ENCODE measurements around the gene GTF3A. TPM values are rescaled to one million over a fixed set of nuclear protein-coding genes. Genes with fewer than 3 reads are reported as not detected.

Gene GTF3A
- 91.2 and 129 TPM in 2 replicates for total RNA-seq

DNA sequence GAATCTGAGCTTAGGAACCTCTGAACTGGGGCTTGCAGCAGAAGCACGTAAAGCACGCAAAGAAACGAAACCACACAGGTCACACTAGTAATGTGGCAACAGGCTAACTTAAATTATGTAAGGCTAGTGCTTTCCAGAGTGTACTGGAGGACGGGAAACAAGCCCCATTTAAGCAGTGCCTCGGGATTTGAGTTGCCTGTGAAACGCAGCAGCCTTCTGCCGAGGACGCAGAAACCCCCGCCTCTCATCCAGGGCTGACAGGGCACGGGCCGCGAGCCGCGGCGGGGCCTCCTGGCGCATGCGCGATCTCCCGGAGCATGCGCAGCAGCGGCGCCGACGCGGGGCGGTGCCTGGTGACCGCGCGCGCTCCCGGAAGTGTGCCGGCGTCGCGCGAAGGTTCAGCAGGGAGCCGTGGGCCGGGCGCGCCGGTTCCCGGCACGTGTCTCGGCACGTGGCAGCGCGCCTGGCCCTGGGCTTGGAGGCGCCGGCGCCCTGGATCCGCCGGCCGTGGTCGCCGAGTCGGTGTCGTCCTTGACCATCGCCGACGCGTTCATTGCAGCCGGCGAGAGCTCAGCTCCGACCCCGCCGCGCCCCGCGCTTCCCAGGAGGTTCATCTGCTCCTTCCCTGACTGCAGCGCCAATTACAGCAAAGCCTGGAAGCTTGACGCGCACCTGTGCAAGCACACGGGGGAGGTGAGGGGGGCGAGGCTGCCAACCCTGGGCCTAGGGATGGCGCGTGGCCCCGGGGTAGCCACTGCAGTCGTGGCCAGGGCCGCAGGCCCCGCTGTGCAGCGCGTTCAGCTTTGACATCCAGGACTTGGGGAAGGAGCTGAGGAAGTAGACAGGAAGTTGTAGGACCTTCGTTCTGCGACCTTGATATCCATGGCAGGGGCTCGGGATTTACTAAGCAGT, at the start of gene GTF3A:
Gene GTF3A (plus strand): TSS at position 374 of the 912 bp plus-strand sequence.

DNA sequence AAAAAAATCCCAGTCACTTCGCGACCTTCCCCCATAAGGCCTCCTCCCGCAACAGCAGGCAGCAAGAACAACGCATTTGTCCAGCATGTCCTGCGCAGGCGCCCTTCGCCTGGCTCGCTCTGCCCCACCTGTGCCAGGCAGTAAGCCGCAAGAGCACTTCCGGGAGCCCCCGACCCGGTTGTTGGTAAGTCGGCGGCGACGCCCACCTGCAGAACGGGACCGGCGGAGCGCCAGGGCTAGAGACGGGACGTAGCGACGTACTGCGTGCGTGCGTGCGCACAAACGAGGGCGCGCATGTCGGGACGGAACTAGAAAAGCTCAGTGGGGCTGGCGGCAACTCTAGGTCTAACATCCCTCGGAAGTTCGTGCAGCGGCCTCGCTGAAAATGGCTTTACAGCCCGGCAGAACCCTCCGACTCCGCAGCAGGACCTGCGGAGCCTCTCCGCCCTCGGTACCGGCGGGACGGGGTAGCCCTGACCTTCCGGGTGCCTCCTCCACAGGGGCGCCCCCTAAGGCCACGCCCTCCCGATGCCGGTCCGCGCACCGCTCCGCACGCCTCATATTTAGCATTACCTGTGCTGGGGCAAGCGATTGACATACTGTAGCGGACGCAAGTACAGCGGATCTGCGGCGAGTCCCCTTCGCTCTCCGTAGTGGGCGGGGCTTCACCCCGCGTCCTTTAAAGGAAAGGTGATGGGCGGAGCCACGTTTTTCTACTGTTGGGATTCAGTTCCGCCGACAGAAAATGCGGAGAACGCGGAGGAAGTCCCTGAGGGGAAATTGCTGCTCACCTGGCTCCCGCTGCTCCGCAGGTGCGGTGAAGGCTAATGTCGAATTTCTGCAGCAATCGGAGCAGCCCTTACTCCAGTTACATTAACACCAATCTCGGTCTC, 25.8 kb downstream of the GTF3A start, which contains the start of gene MTIF3:
Gene MTIF3 (minus strand): TSS at position 629 of the 893 bp plus-strand sequence. CDS start 10,116 bp downstream, outside the sequence.

Other genes with a start within 250 kb of the GTF3A start
- gene RPL21, start 173.1 kb upstream of the GTF3A start, total RNA-seq: 478 and 1,143 TPM in 2 replicates
- gene RASL11A, start 153.8 kb upstream of the GTF3A start, total RNA-seq: 0.64 and 2.1 TPM in 2 replicates
- gene MTIF3, start 25.9 kb downstream of the GTF3A start, total RNA-seq: 52.6 and 66.7 TPM in 2 replicates
- gene LNX2, start 195.9 kb downstream of the GTF3A start, total RNA-seq: 34.5 and 38.7 TPM in 2 replicates
- 125 and 154 TPM in 2 replicates for gene POLR1D, start 197.3 kb downstream of the GTF3A start, total RNA-seq

All from nasal cavity respiratory epithelium epithelial cell of viscerocranial mucosa (primary cell).